ENCODE results near the gene PLAAT2.

DNA sequence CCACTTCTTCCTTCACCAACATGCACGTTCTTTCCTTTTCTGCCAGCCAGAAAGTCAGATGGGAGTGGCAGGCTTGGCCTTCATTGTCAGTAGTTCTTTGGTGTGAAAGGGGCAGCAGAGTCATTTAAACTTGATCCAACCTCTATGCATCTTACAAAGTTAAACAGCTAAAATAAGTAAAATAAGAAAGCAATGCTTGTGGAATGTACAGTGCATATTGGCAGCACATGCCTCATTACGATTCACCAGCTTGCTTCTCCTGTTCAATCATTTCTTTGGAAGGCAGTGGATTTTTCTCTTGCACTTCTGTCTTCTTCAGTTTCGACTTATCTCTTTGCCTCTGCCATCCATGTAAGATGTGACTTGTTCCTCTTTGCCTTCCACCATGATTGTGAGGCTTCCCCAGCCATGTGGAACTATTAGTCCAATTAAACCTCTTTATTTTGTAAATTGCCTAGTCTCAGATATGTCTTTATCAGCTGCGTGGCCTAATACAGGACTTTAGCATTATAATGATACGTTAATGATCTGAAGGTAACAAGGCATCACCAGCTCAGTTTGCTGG is 42.5 kb downstream of the PLAAT2 start:
- TF ChIP-seq POLR2A (IDR thresholded peaks at IDR 0.05; ENCODE audit: low read depth, low read length) (no peak), POLR2AphosphoS5 (IDR thresholded peaks at IDR 0.05; ENCODE audit: low read depth, low read length) (no peak), TAF1 (IDR thresholded peaks at IDR 0.05; ENCODE audit: borderline replicate concordance, low read depth, low read length) (no peak)

All from GM12892 (cell line).